ENCODE measurements around the gene PYDC2. TPM values are rescaled to one million over a fixed set of nuclear protein-coding genes. Genes with fewer than 3 reads are reported as not detected.

The PYDC2 gene
- total and polyA plus RNA-seq, 4 donors = not detected

DNA sequence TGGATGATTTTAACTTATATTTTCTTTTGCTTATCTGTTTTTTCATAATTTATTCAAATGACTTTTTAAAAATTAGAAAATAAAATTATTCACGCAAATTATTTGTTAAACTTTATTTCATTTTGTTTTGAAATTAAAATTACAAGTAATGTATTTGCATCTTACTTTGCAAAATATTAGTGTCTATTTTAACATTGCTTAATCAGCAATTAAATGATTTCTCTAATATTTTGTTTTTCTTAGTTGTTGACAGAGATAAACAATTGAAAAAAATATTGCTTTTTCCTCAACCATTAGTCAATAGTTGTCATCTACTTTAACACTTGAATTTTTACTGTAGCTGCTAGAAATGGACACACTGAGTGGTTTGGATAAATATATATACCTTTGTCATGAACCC is 32.8 kb upstream of the PYDC2 start:
- no peak overlapping the region for H3K4me3 ChIP-seq (ENCODE audit: low read depth, low read length)
- no peaks in the 10 kb centered on the region for H3K4me1 ChIP-seq (ENCODE audit: control insufficient read depth, insufficient read depth, low read length)
- WGBS (ENCODE audit: insufficient coverage) = no CpG with 5 or more reads among the region's 1 CpG
- H3K27me3 ChIP-seq (ENCODE audit: control insufficient read depth, insufficient read depth, low read length) = no peaks in the 10 kb centered on the region
- no peak overlapping the region for H3K27ac ChIP-seq (ENCODE audit: low read depth, low read length)
- H3K9me3 ChIP-seq (ENCODE audit: control insufficient read depth, insufficient read depth, low read length) = no peaks in the 10 kb centered on the region
- DNase-seq (ENCODE audit: low read depth in 4 of 6, low spot score in 6 of 6) = no peak
- H3K36me3 ChIP-seq (ENCODE audit: control insufficient read depth, insufficient read depth, low read length) = no peaks in the 10 kb centered on the region

DNA sequence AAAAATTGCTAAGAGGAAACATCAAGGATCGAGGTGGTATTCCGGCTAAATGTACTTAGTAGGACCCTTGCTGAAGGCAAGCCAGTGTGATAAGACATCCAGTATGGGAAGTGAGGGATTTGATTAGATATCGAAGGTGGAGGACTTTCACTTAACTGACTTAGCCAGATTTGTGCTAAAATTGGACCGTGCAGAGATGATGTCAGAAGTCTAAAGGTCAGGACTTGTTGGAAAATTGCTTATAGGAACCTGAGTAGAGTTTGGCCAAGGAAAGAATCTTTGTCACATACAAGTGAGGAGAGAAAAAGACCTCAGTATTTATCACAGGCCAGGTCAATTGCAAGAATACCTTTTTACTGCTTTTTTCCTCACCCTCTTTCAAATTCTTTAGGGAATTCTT is 30.9 kb upstream of the PYDC2 start:
- H3K36me3 ChIP-seq (ENCODE audit: control insufficient read depth, insufficient read depth, low read length) = no peaks in the 10 kb centered on the region
- no peaks in the 10 kb centered on the region for H3K27me3 ChIP-seq (ENCODE audit: control insufficient read depth, insufficient read depth, low read length)
- 75% methylated on average over 4 of the region's 4 CpGs for WGBS (ENCODE audit: insufficient coverage)
- no peak for DNase-seq (ENCODE audit: low read depth in 4 of 6, low spot score in 6 of 6)
- no peaks in the 10 kb centered on the region for H3K4me1 ChIP-seq (ENCODE audit: control insufficient read depth, insufficient read depth, low read length)
- H3K4me3 ChIP-seq (ENCODE audit: low read depth, low read length) = no peak overlapping the region
- no peak overlapping the region for H3K27ac ChIP-seq (ENCODE audit: low read depth, low read length)
- H3K9me3 ChIP-seq (ENCODE audit: control insufficient read depth, insufficient read depth, low read length) = no peaks in the 10 kb centered on the region

DNA sequence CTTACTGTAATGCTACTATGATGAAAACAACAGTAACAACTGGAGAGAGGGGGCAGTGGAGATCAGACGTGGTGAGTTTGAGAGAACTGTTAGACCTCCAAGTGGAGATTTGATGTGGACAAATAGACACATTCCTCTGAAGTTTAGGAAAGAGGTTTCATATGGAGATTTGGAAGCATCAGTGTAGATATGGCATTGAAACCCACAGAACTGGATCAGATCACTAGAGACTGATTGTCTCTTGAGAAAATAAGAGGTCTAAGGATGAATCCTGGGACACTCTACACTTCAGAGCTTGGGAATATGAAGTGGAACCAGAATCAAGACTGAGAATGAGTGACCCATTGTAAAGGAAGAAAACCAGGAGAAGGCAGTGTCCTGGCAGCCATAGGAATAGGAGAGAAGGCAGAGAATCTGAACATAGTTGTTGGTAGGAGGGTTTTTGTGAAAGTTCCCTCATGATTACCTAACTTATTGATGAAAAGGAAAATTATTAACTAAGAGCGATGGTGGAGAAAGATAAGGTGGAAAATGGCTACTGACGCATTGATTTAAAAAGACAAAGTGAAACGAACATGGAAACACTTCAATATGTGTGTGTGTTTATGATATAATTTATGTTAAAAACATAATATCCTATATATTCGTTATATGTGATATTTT is 29.7 kb upstream of the PYDC2 start:
- H3K9me3 ChIP-seq (ENCODE audit: control insufficient read depth, insufficient read depth, low read length) = no peaks in the 10 kb centered on the region
- no peak overlapping the region for H3K4me3 ChIP-seq (ENCODE audit: low read depth, low read length)
- no peak for DNase-seq (ENCODE audit: low read depth in 4 of 6, low spot score in 6 of 6)
- no peak overlapping the region for H3K27ac ChIP-seq (ENCODE audit: low read depth, low read length)
- no peaks in the 10 kb centered on the region for H3K36me3 ChIP-seq (ENCODE audit: control insufficient read depth, insufficient read depth, low read length)
- no peaks in the 10 kb centered on the region for H3K27me3 ChIP-seq (ENCODE audit: control insufficient read depth, insufficient read depth, low read length)
- no peaks in the 10 kb centered on the region for H3K4me1 ChIP-seq (ENCODE audit: control insufficient read depth, insufficient read depth, low read length)
- 63% methylated on average over 1 of the region's 5 CpGs for WGBS (ENCODE audit: insufficient coverage)

DNA sequence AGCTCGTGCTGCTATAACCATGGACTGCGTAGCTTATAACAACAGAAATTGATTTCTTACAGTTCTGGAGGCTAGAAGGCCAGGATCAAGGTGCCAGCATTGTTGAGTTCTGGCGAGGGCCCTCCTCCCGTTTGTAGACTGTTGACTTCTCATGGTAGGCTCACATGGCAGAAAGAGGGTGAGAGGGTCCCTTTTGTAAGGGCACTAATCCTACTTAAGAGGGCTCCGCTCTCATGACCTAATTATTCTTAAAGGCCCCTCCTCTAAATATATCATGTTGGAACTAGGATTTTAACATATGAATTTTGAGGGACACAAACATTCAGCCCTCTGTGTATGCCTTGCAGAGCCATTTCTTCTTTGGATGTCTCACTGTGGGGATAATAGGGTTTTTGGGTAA is 28.8 kb upstream of the PYDC2 start:
- H3K4me3 ChIP-seq (ENCODE audit: low read depth, low read length) = no peak overlapping the region
- H3K4me1 ChIP-seq (ENCODE audit: control insufficient read depth, insufficient read depth, low read length) = no peaks in the 10 kb centered on the region
- H3K9me3 ChIP-seq (ENCODE audit: control insufficient read depth, insufficient read depth, low read length) = no peaks in the 10 kb centered on the region
- no peak overlapping the region for H3K27ac ChIP-seq (ENCODE audit: low read depth, low read length)
- DNase-seq (ENCODE audit: low read depth in 4 of 6, low spot score in 6 of 6) = no peak
- H3K27me3 ChIP-seq (ENCODE audit: control insufficient read depth, insufficient read depth, low read length) = no peaks in the 10 kb centered on the region
- no CpG with 5 or more reads among the region's 5 CpGs for WGBS (ENCODE audit: insufficient coverage)
- H3K36me3 ChIP-seq (ENCODE audit: control insufficient read depth, insufficient read depth, low read length) = no peaks in the 10 kb centered on the region

DNA sequence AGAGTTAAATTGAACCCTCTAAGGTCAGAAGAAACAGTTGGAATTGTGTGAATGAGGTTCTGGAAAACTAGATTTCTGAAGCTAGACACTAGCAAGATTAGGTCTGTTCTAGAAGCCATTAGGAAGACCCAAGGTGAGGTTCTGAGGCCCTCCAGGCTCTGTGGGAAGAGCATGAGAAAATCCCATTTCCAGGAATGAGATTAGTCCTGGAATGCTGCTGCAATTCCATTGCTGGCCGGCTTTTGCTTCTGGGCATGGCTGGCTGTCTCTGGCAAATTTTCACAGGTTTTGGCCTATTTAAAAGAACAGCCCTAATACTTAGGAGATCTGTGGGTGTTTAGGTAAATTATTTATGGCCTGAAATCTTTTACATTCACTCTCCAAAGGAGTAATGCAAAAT is 26.9 kb upstream of the PYDC2 start:
- WGBS (ENCODE audit: insufficient coverage) = no CpG with 5 or more reads among the region's 1 CpG
- no peak for DNase-seq (ENCODE audit: low read depth in 4 of 6, low spot score in 6 of 6)

DNA sequence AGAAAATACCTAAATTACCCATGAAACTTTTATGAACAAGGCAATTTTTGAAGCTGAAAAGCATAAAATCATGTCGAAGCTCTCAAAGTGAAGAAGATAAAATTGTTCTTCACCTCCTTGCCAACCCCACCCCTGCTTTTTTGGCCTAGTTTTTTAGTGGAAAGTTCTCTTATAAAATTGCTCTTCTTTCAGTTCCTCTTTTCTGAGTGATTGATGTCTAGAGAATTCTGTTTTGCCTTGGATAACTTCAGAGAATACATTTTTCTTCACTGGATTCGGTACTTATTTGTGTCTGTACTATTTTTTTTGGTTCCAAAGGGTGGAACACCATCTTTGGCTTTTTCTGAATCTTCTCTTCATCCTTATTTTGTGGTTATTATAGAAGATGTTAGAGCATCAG is 25.0 kb upstream of the PYDC2 start:
- Histone ChIP-seq H3K27me3 (ENCODE audit: control insufficient read depth, insufficient read depth, low read length) (no peaks in the 10 kb centered on the region), H3K4me1 (ENCODE audit: control insufficient read depth, insufficient read depth, low read length) (no peaks in the 10 kb centered on the region), H3K36me3 (ENCODE audit: control insufficient read depth, insufficient read depth, low read length) (no peaks in the 10 kb centered on the region), H3K27ac (ENCODE audit: low read depth, low read length) (no peak overlapping the region), H3K9me3 (ENCODE audit: control insufficient read depth, insufficient read depth, low read length) (no peaks in the 10 kb centered on the region), H3K4me3 (ENCODE audit: low read depth, low read length) (no peak overlapping the region)
- DNase-seq (ENCODE audit: low read depth in 4 of 6, low spot score in 6 of 6) = no peak
- WGBS (ENCODE audit: insufficient coverage) = no CpG with 5 or more reads among the region's 2 CpGs

More for the DNA sequence above, 26.9 kb upstream of the PYDC2 start:
- H3K36me3 ChIP-seq (ENCODE audit: control insufficient read depth, insufficient read depth, low read length) = no peaks in the 10 kb centered on the region
- no peaks in the 10 kb centered on the region for H3K27me3 ChIP-seq (ENCODE audit: control insufficient read depth, insufficient read depth, low read length)
- H3K27ac ChIP-seq (ENCODE audit: low read depth, low read length) = no peak overlapping the region
- no peaks in the 10 kb centered on the region for H3K9me3 ChIP-seq (ENCODE audit: control insufficient read depth, insufficient read depth, low read length)
- no peaks in the 10 kb centered on the region for H3K4me1 ChIP-seq (ENCODE audit: control insufficient read depth, insufficient read depth, low read length)
- H3K4me3 ChIP-seq (ENCODE audit: low read depth, low read length) = no peak overlapping the region

DNA sequence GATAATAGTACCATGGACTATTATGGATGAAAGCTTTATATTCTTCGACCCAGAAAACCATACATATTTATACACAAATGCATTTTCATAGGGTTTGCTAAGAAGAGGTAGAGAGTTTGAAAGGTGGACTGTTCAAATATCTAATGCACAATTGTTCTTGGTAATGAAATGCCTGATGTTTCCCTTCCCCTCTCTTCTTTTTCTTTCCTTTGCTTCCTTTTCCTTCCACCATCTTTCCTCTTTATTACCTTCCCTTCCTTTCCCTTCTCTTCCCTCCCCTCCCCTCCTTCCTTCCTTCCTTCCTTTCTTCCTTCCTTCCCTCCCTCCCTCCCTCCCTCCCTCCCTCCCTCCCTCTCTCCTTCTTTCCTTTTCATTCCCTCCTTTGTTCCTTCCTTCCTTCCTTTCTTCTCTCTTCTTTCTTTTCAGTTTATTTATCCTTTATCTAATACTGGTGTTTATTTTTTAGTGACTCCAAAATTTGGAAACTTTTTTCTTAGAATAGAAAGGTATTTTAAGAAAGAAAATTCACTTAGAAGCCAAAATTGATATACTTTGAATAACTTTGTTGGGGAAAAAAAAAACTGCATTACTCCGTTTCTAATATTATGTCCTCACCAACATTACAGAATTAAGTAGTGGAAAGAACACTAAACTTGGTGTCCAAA is 22.7 kb upstream of the PYDC2 start:
- no peaks in the 10 kb centered on the region for H3K4me1 ChIP-seq (ENCODE audit: control insufficient read depth, insufficient read depth, low read length)
- no peak overlapping the region for H3K4me3 ChIP-seq (ENCODE audit: low read depth, low read length)
- no peak overlapping the region for H3K27ac ChIP-seq (ENCODE audit: low read depth, low read length)
- no peaks in the 10 kb centered on the region for H3K27me3 ChIP-seq (ENCODE audit: control insufficient read depth, insufficient read depth, low read length)
- DNase-seq (ENCODE audit: low read depth in 4 of 6, low spot score in 6 of 6) = no peak
- no peaks in the 10 kb centered on the region for H3K9me3 ChIP-seq (ENCODE audit: control insufficient read depth, insufficient read depth, low read length)
- WGBS (ENCODE audit: insufficient coverage) = no CpG with 5 or more reads among the region's 2 CpGs
- H3K36me3 ChIP-seq (ENCODE audit: control insufficient read depth, insufficient read depth, low read length) = no peaks in the 10 kb centered on the region

DNA sequence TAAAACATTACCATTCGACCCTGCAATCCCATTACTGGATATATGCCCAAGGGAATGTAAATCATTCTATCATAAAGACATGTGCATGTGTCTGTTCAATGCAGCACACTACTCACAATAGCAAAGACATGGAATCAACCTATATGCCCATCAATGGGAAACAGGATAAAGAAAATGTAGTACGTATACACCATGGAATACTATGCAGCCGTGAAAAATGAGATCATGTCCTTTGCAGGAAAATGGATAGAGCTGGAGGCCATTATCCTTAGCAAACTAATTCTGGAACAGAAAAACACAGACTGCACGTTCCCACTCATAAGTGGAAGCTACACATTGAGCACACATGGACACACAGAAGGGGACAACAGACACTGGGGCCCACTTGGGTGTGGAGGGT is 20.4 kb upstream of the PYDC2 start:
- H3K36me3 ChIP-seq (ENCODE audit: control insufficient read depth, insufficient read depth, low read length) = no peaks in the 10 kb centered on the region
- H3K4me1 ChIP-seq (ENCODE audit: control insufficient read depth, insufficient read depth, low read length) = no peaks in the 10 kb centered on the region
- no peak for DNase-seq (ENCODE audit: low read depth in 4 of 6, low spot score in 6 of 6)
- H3K4me3 ChIP-seq (ENCODE audit: low read depth, low read length) = no peak overlapping the region
- no peaks in the 10 kb centered on the region for H3K27me3 ChIP-seq (ENCODE audit: control insufficient read depth, insufficient read depth, low read length)
- WGBS (ENCODE audit: insufficient coverage) = 100% methylated on average over 2 of the region's 4 CpGs
- no peaks in the 10 kb centered on the region for H3K9me3 ChIP-seq (ENCODE audit: control insufficient read depth, insufficient read depth, low read length)
- no peak overlapping the region for H3K27ac ChIP-seq (ENCODE audit: low read depth, low read length)

DNA sequence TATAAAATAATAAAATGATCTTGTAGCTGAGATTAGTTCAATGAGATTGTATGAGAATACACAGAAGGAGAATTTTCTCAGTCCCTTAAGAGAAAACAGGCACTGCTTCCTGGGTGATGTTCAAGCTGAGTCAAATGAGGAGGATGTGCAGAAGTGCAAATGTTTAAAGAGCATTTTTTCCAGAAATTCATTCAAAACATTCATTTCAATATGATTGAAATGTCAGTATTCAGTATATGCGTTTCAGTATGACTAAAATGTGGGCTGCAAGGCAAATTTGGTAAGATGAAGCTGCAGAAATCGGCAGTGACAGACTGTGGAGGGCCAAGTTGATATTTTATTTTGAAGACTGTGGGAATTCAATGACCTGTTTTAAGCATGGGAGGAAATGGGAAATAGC is 19.3 kb upstream of the PYDC2 start:
- no peak overlapping the region for H3K27ac ChIP-seq (ENCODE audit: low read depth, low read length)
- H3K9me3 ChIP-seq (ENCODE audit: control insufficient read depth, insufficient read depth, low read length) = no peaks in the 10 kb centered on the region
- 78% methylated on average over 2 of the region's 2 CpGs for WGBS (ENCODE audit: insufficient coverage)
- H3K4me3 ChIP-seq (ENCODE audit: low read depth, low read length) = no peak overlapping the region
- no peaks in the 10 kb centered on the region for H3K4me1 ChIP-seq (ENCODE audit: control insufficient read depth, insufficient read depth, low read length)
- H3K27me3 ChIP-seq (ENCODE audit: control insufficient read depth, insufficient read depth, low read length) = no peaks in the 10 kb centered on the region
- peak in 1 of 6 donors; percentile 20 for DNase-seq (ENCODE audit: low read depth in 4 of 6, low spot score in 6 of 6)
- no peaks in the 10 kb centered on the region for H3K36me3 ChIP-seq (ENCODE audit: control insufficient read depth, insufficient read depth, low read length)

DNA sequence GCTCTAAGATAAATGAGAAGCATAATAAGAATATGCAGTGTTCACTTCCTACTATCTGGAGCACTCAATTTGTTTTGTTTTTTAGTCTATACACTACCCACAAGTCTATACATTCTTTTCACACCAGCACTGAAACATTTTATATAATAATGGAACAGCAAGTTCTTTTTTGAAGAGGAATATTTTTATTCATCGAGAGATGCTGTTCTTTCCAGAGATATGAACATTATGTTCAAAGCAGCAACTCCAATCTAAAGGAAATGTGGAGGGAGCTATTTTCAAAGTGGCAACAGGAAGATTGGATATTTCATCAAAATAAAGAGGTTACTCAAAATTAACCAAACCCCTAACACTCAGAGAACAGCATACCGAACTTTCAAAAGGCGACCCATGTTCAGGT is 16.4 kb upstream of the PYDC2 start:
- Histone ChIP-seq H3K4me1 (ENCODE audit: control insufficient read depth, insufficient read depth, low read length) (no peaks in the 10 kb centered on the region), H3K4me3 (ENCODE audit: low read depth, low read length) (no peak overlapping the region), H3K36me3 (ENCODE audit: control insufficient read depth, insufficient read depth, low read length) (no peaks in the 10 kb centered on the region), H3K27me3 (ENCODE audit: control insufficient read depth, insufficient read depth, low read length) (no peaks in the 10 kb centered on the region), H3K27ac (ENCODE audit: low read depth, low read length) (no peak overlapping the region), H3K9me3 (ENCODE audit: control insufficient read depth, insufficient read depth, low read length) (no peaks in the 10 kb centered on the region)
- no peak for DNase-seq (ENCODE audit: low read depth in 4 of 6, low spot score in 6 of 6)
- no CpG with 5 or more reads among the region's 3 CpGs for WGBS (ENCODE audit: insufficient coverage)

All from spinal cord (tissue), 10 donors.